GM21528 (cell line): ENCODE measurements around the gene GRM7.

ENCODE experiments used
- ATAC-seq: cut with Tn5 transposase; IDR thresholded peaks from one replicate; pipeline ENCODE4 v1.9.1; 2021; ENCODE audit warnings: mild to moderate bottlenecking, moderate library complexity; ENCODE audit not compliant: unreplicated experiment, low FRiP score

The GRM7 gene

GRCh38 chr3:7687428-7688147 lies 826.7 kb downstream of the GRM7 start:
- no peak for ATAC-seq

GRCh38 chr3:7692866-7693265 lies 832.0 kb downstream of the GRM7 start:
- no peak for ATAC-seq

- ATAC-seq = no peak
Measured at GRCh38 chr3:7693976-7694375, 833.1 kb downstream of the GRM7 start.

- ATAC-seq = no peak
Measured at GRCh38 chr3:7695049-7695448, 834.1 kb downstream of the GRM7 start.

GRCh38 chr3:7696320-7696719 lies 835.4 kb downstream of the GRM7 start:
- no peak for ATAC-seq

GRCh38 chr3:7697548-7697947 lies 836.6 kb downstream of the GRM7 start:
- no peak for ATAC-seq

- no peak for ATAC-seq
Measured at GRCh38 chr3:7700539-7700938, 839.6 kb downstream of the GRM7 start.

- ATAC-seq = no peak
Measured at GRCh38 chr3:7700977-7701376, 840.1 kb downstream of the GRM7 start.

- ATAC-seq = no peak
Measured at GRCh38 chr3:7707187-7707586, 846.3 kb downstream of the GRM7 start.

GRCh38 chr3:7709376-7710082 lies 848.6 kb downstream of the GRM7 start:
- ATAC-seq = no peak

- no peak for ATAC-seq
Measured at GRCh38 chr3:7710284-7710683, 849.4 kb downstream of the GRM7 start.

- no peak for ATAC-seq
Measured at GRCh38 chr3:7713724-7714123, 852.8 kb downstream of the GRM7 start.

- no peak for ATAC-seq
Measured at GRCh38 chr3:7720649-7721297, 859.9 kb downstream of the GRM7 start.

- ATAC-seq = no peak
Measured at GRCh38 chr3:7721869-7722268, 861.0 kb downstream of the GRM7 start.

- no peak for ATAC-seq
Measured at GRCh38 chr3:7728566-7729519, 867.9 kb downstream of the GRM7 start.

- ATAC-seq = no peak
Measured at GRCh38 chr3:7733933-7734332, 873.0 kb downstream of the GRM7 start.

GRCh38 chr3:7734456-7734855 lies 873.5 kb downstream of the GRM7 start:
- ATAC-seq = no peak

- no peak for ATAC-seq
Measured at GRCh38 chr3:7737263-7737662, 876.3 kb downstream of the GRM7 start.

- no peak for ATAC-seq
Measured at GRCh38 chr3:7739754-7740153, 878.8 kb downstream of the GRM7 start.

- no peak for ATAC-seq
Measured at GRCh38 chr3:7740458-7740857, 879.5 kb downstream of the GRM7 start.

- ATAC-seq = no peak
Measured at GRCh38 chr3:7744850-7745249, 883.9 kb downstream of the GRM7 start.
